SKM-1 treated with dmso at 0.1 percent for 144 hours (cell line): ENCODE measurements around the gene FAM222B.
"Not testable (repeated sequence)": the region's sequence is repeated elsewhere in the genome, so short reads cannot be mapped to it uniquely, and the experiment has no call there.

ENCODE experiments used
- DNase-seq: peaks from one replicate; lab custom pipeline; 2025; ENCODE audit not compliant: unreplicated experiment; lab: John Stamatoyannopoulos, UW

Gene FAM222B

GRCh38 chr17:28843816-28844148 lies 1.2 kb upstream of the FAM222B start:
- no peak for DNase-seq

- DNase-seq: no peak
These were observed 699 bp downstream of the FAM222B start for GRCh38 chr17:28841901-28842281.

GRCh38 chr17:28839221-28839620 lies 3.4 kb downstream of the FAM222B start:
- DNase-seq: no peak

GRCh38 chr17:28836541-28836940 lies 6.0 kb downstream of the FAM222B start:
- DNase-seq: not testable (repeated sequence)

- DNase-seq: no peak
These were observed 8.2 kb downstream of the FAM222B start for GRCh38 chr17:28834420-28834819.

- no peak for DNase-seq
These were observed 14.1 kb downstream of the FAM222B start for GRCh38 chr17:28828294-28829040.

- no peak for DNase-seq
These were observed 14.9 kb downstream of the FAM222B start for GRCh38 chr17:28827672-28828071.

- no peak for DNase-seq
These were observed 23.0 kb downstream of the FAM222B start for GRCh38 chr17:28819582-28819981.

- DNase-seq: no peak
These were observed 23.8 kb downstream of the FAM222B start for GRCh38 chr17:28818819-28819221.

GRCh38 chr17:28816540-28816939 lies 26.1 kb downstream of the FAM222B start:
- no peak for DNase-seq

GRCh38 chr17:28812748-28813377 lies 29.7 kb downstream of the FAM222B start:
- DNase-seq: peak; percentile 67

- DNase-seq: peak; percentile 94
These were observed 30.4 kb downstream of the FAM222B start for GRCh38 chr17:28812091-28812747.

- no peak for DNase-seq
These were observed 30.9 kb downstream of the FAM222B start for GRCh38 chr17:28811651-28812090.

GRCh38 chr17:28810437-28810836 lies 32.2 kb downstream of the FAM222B start:
- DNase-seq: no peak

GRCh38 chr17:28807925-28808634 lies 34.5 kb downstream of the FAM222B start:
- DNase-seq: no peak

- DNase-seq: no peak
These were observed 46.5 kb downstream of the FAM222B start for GRCh38 chr17:28796062-28796461.

- not testable (repeated sequence) for DNase-seq
These were observed 47.6 kb downstream of the FAM222B start for GRCh38 chr17:28794846-28795441.

GRCh38 chr17:28792877-28793661 lies 49.5 kb downstream of the FAM222B start:
- peak; percentile 51 for DNase-seq

GRCh38 chr17:28788100-28788499 lies 54.5 kb downstream of the FAM222B start:
- no peak for DNase-seq

GRCh38 chr17:28783161-28783560 lies 59.4 kb downstream of the FAM222B start:
- DNase-seq: no peak
